Measurements from ENCODE around the gene JPH3. TPM values are rescaled to one million over a fixed set of nuclear protein-coding genes. Genes with fewer than 3 reads are reported as not detected.

The JPH3 gene
- total RNA-seq, 2 experiments from 2014 or later: not detected

- intact Hi-C loops (cut with DNase I, micrococcal nuclease): no loop called here
- no peak for TF ChIP-seq CTCF (IDR thresholded peaks at IDR 0.05)
- Mint-ChIP-seq H3K36me3 (ENCODE audit: low read depth) (no peaks in the 10 kb centered on the region), H3K27me3 (peaks cover 11% of the 10 kb centered on the region), H3K4me1 (ENCODE audit: low read depth) (no peaks in the 10 kb centered on the region), H3K4me3 (no peak overlapping the region), H3K27ac (no peak overlapping the region), H3K9me3 (no peaks in the 10 kb centered on the region)
- ChIA-PET POLR2A (no interaction called here), CTCF (no interaction called here)
- H3K27ac ChIP-seq (ENCODE audit: low read depth in 1 of 2, low read length in 2 of 2): no peak overlapping the region
- H3K4me1 ChIP-seq (ENCODE audit: insufficient read depth, low read length): no peaks in the 10 kb centered on the region
- no peak for DNase-seq
- no peak for ATAC-seq (ENCODE audit: poor library complexity)
- no peaks in the 10 kb centered on the region for H3K36me3 ChIP-seq (ENCODE audit: insufficient read depth, low read length)
- no peak overlapping the region for H3K4me3 ChIP-seq (ENCODE audit: low read length)
- no peaks in the 10 kb centered on the region for H3K9me3 ChIP-seq (ENCODE audit: control insufficient read depth in 1 of 2, insufficient read depth in 1 of 2, low read length in 2 of 2)
- peaks cover 0 to 11% of the 10 kb centered on the region in 2 experiments for H3K27me3 ChIP-seq (ENCODE audit: control insufficient read depth in 1 of 2, insufficient read depth in 2 of 2, low read length in 2 of 2)
Observed at GRCh38 chr16:87619360-87620200, 17.3 kb downstream of the JPH3 start.

- ATAC-seq (ENCODE audit: poor library complexity) (no peak), DNase-seq (no peak)
- peaks cover 11% of the 10 kb centered on the region for H3K27me3 Mint-ChIP-seq
- no peaks in the 10 kb centered on the region for H3K4me1 Mint-ChIP-seq (ENCODE audit: low read depth)
- Histone ChIP-seq H3K4me3 (ENCODE audit: low read length) (no peak overlapping the region), H3K36me3 (ENCODE audit: insufficient read depth, low read length) (no peaks in the 10 kb centered on the region), H3K4me1 (ENCODE audit: insufficient read depth, low read length) (no peaks in the 10 kb centered on the region), H3K27me3 (ENCODE audit: control insufficient read depth in 1 of 2, insufficient read depth in 2 of 2, low read length in 2 of 2) (peaks cover 0 to 11% of the 10 kb centered on the region in 2 experiments), H3K9me3 (ENCODE audit: control insufficient read depth in 1 of 2, insufficient read depth in 1 of 2, low read length in 2 of 2) (no peaks in the 10 kb centered on the region), H3K27ac (ENCODE audit: low read depth in 1 of 2, low read length in 2 of 2) (no peak overlapping the region)
- no peak for TF ChIP-seq CTCF (IDR thresholded peaks at IDR 0.05)
- H3K36me3 Mint-ChIP-seq (ENCODE audit: low read depth): no peaks in the 10 kb centered on the region
- intact Hi-C loops (cut with DNase I, micrococcal nuclease): no loop called here
- no peak overlapping the region for H3K4me3 Mint-ChIP-seq
- CTCF ChIA-PET: no interaction called here
- no peaks in the 10 kb centered on the region for H3K9me3 Mint-ChIP-seq
- no peak overlapping the region for H3K27ac Mint-ChIP-seq
- POLR2A ChIA-PET: no interaction called here
Observed at GRCh38 chr16:87620201-87620495, 17.8 kb downstream of the JPH3 start.

GRCh38 chr16:87621550-87621829 lies 19.2 kb downstream of the JPH3 start:
- H3K4me3 Mint-ChIP-seq: no peak overlapping the region
- no peaks in the 10 kb centered on the region for H3K36me3 ChIP-seq (ENCODE audit: insufficient read depth, low read length)
- ChIA-PET POLR2A (no interaction called here), CTCF (no interaction called here)
- no peak overlapping the region for H3K27ac Mint-ChIP-seq
- H3K36me3 Mint-ChIP-seq (ENCODE audit: low read depth): no peaks in the 10 kb centered on the region
- H3K9me3 Mint-ChIP-seq: no peaks in the 10 kb centered on the region
- intact Hi-C loops (cut with DNase I, micrococcal nuclease): no loop called here
- H3K27me3 ChIP-seq (ENCODE audit: control insufficient read depth in 1 of 2, insufficient read depth in 2 of 2, low read length in 2 of 2): peaks cover 0 to 11% of the 10 kb centered on the region in 2 experiments
- H3K4me3 ChIP-seq (ENCODE audit: low read length): no peak overlapping the region
- peaks cover 11% of the 10 kb centered on the region for H3K27me3 Mint-ChIP-seq
- no peaks in the 10 kb centered on the region for H3K4me1 ChIP-seq (ENCODE audit: insufficient read depth, low read length)
- TF ChIP-seq CTCF (IDR thresholded peaks at IDR 0.05): no peak
- H3K9me3 ChIP-seq (ENCODE audit: control insufficient read depth in 1 of 2, insufficient read depth in 1 of 2, low read length in 2 of 2): no peaks in the 10 kb centered on the region
- H3K4me1 Mint-ChIP-seq (ENCODE audit: low read depth): no peaks in the 10 kb centered on the region
- H3K27ac ChIP-seq (ENCODE audit: low read depth in 1 of 2, low read length in 2 of 2): no peak overlapping the region
- ATAC-seq (ENCODE audit: poor library complexity) (no peak), DNase-seq (no peak)

Data from CD4-positive, alpha-beta T cell (primary cell).